Stimulated activated effector memory CD8-positive, alpha-beta T cell treated with anti-CD3 and anti-CD28 coated beads, Interleukin-12 subunit alpha, Interleukin-12 subunit beta, amount 100 ng/mL, for 72 hours (primary cell): ENCODE data around the gene GMCL2.
"Not testable (repeated sequence)": the region's sequence is repeated elsewhere in the genome, so short reads cannot be mapped to it uniquely, and the experiment has no call there.

Experiments
- ATAC-seq: fragments of 150-1000 bp; cut with Tn5 transposase; 2 replicates; pipeline ENCODE4 v1.10.0; 2021
- DNase-seq, 2 donors: peaks; one replicate each; pipeline ENCODE4 v3.0.0; 2021 to 2022; ENCODE audit warnings: low spot score in 2 of 2
- H3K27ac Mint-ChIP-seq: one replicate; pipeline ENCODE4 v1.8.0; 2022; ENCODE audit warnings: mild to moderate bottlenecking, mixed read lengths
- H3K36me3 Mint-ChIP-seq: one replicate; pipeline ENCODE4 v1.8.0; 2022; ENCODE audit warnings: mild to moderate bottlenecking, mixed read lengths
- H3K4me1 Mint-ChIP-seq: one replicate; pipeline ENCODE4 v1.8.0; 2022; ENCODE audit warnings: mixed read lengths
- H3K4me3 Mint-ChIP-seq: one replicate; pipeline ENCODE4 v1.8.0; 2022; ENCODE audit warnings: mild to moderate bottlenecking, mixed read lengths
- H3K9me3 Mint-ChIP-seq: one replicate; pipeline ENCODE4 v1.8.0; 2022; ENCODE audit warnings: mixed read lengths

Gene GMCL2

DNA sequence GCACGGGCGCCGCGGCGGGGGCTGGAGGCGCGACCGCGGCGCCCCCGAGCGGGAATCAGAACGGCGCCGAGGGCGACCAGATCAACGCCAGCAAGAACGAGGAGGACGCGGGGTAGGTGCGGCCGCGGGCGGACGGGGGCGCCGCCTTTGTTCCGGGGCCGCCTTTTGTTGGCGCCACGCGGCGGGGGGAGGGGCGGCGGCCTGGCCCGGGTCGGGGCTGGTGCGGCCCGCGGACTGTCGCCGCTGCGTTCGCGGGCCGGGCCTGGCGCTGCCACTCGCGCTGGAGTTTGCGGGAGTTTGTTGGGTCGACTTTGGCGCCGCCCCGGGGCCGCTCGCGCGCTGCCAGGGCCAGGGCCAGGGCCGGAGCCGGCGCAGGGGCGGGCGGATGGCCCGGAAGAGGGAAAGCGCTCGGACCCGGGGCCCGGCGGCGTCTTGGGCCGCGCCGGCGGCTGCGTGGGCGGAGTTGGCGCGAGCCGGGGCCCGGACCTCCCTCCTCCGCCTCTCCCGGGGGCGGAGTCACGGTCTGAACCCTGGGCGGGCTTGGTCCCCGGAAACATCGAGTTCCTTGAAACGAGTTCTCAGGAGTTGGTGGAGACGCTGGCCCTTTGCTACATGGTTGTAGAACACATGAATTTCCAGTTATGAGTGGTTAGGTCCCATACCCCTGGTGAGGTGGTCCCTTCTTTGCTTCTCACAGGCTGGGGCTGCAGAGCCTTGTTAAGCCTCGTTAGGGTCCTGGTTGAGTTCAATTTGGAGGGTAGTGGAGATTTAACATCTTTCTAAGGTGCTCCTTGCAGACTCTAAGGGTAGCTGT, 18.0 kb upstream of the GMCL2 start:
- ATAC-seq, result peak; percentile 58
- peak overlapping the region; percentile 100 for H3K27ac Mint-ChIP-seq
- H3K4me1 Mint-ChIP-seq, result peaks cover 46% of the 10 kb centered on the region

DNA sequence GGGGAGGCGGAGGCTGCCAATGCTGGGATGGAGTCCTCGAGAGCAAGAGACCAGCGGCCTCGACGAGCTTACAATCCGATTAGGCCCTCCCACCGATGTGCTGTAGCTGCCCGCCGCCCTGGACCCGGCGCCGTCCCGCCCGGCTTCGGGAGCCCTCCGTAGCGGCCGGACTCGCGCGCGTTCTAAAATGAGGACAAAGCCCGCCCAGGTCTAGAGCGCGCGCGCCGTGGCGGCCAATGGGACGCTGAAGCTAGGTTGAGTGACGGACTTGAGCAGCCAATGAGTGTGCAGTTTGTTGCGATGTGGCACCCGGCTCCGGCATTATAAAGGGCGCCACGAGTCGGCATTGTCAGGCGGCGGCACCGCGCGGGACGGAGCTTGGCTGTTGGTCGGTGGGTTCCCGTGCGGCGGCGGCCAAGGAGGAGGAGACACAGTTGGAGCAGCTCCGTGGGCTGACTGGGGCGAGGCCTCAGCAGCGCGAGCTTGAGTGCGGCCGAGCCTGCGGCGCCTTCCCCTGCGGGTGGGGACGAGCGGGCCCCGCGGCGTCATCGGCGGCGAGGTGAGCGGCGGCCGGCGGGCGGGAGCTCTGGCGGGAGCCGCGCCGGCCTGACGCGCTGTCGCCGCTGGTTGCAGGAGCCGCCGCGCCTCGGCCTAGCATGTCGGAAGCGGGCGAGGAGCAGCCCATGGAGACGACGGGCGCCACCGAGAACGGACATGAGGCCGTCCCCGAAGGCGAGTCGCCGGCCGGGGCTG, 17.2 kb upstream of the GMCL2 start, which contains the start of gene HNRNPAB:
Gene HNRNPAB, plus strand, starts transcription at position 352 of the 753 bp plus-strand sequence. Its CDS starts 305 bp downstream, at position 657.
- H3K27ac Mint-ChIP-seq, result peak within 1 kb of the TSS; percentile 100
- peaks cover 58% of the 10 kb centered on the region for H3K36me3 Mint-ChIP-seq
- H3K4me3 Mint-ChIP-seq, result peak within 1 kb of the TSS; percentile 98

More for the DNA sequence above, 18.0 kb upstream of the GMCL2 start:
- Mint-ChIP-seq H3K9me3 (no peaks in the 10 kb centered on the region), H3K4me3 (peak overlapping the region; percentile 98), H3K36me3 (peaks cover 66% of the 10 kb centered on the region)
- peak; percentile 69 to 87 for DNase-seq

DNA sequence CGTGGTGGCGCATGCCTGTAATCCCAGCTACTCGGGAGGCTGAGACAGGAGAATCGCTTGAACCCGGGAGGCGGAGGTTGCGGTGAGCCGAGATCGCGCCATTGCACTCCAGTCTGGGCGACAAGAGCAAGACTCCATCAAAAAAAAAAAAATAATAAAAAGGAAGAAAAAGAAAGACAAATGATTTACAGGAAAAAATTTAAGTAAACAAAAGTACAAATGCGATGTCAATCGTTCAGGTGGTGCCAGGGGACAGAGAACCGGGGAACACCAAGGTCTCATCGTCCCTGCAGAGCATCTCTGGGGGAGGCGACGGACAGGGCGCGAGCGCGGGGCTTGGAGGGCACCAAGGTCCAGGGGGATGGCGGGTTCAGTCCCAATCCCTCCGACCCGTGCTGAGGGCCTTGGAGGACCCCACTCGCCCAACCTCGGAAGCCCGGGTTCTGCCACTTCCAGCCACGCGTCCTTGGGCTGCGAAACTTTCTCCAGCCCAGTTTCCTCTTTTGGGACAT, 16.6 kb upstream of the GMCL2 start:
- Mint-ChIP-seq H3K9me3 (no peaks in the 10 kb centered on the region), H3K27ac (peak overlapping the region; percentile 100), H3K4me3 (peak overlapping the region; percentile 98), H3K4me1 (peaks cover 33% of the 10 kb centered on the region), H3K36me3 (peaks cover 52% of the 10 kb centered on the region)
- DNase-seq, result no peak
- ATAC-seq, result peak; percentile 18

More for the DNA sequence above, 17.2 kb upstream of the GMCL2 start, which contains the start of gene HNRNPAB:
- ATAC-seq (peak; percentile 93), DNase-seq (peak; percentile 93 to 98)
- Mint-ChIP-seq H3K4me1 (peaks cover 39% of the 10 kb centered on the region), H3K9me3 (no peaks in the 10 kb centered on the region)

DNA sequence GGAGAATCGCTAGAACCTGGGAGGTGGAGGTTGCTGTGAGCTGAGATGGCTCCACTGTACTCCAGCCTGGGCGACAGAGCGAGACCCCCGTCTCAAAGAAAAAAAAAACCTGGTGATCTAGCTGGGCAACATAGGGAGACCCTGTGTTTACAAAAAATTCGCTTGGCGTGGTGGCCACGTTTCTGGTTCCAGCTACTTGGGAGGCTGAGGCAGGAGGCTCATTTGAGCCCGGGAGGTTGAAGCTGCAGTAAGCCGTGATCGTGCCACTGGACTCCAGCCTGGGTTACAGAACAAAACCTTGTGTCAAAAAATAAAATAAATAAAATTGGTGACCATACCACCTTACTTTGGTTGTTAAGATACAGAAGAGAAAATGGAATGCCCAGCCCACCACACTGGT, 15.4 kb upstream of the GMCL2 start:
- Mint-ChIP-seq H3K4me3 (peak overlapping the region; percentile 98), H3K36me3 (peaks cover 40% of the 10 kb centered on the region), H3K27ac (no peak overlapping the region), H3K9me3 (no peaks in the 10 kb centered on the region), H3K4me1 (peaks cover 25% of the 10 kb centered on the region)
- DNase-seq (no peak), ATAC-seq (no peak)

DNA sequence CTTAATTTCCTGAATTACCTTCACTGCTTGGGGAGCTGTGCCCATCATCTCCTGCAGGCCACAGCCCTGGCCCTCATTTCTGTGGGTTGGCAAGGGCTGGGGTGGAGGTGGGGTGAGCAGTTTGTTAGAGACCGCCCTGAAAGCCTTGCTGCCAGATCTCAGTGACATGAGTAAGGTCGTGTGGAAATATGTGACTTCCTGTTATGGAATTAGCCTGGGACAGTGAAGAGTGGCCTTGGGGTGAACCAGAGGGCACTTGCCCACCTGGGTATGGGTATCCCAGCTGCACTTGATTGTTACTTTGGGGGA, 14.7 kb upstream of the GMCL2 start:
- H3K4me3 Mint-ChIP-seq, result no peak overlapping the region
- DNase-seq (no peak), ATAC-seq (no peak)
- no peaks in the 10 kb centered on the region for H3K9me3 Mint-ChIP-seq
- H3K36me3 Mint-ChIP-seq, result peaks cover 33% of the 10 kb centered on the region
- H3K4me1 Mint-ChIP-seq, result peaks cover 18% of the 10 kb centered on the region
- no peak overlapping the region for H3K27ac Mint-ChIP-seq

DNA sequence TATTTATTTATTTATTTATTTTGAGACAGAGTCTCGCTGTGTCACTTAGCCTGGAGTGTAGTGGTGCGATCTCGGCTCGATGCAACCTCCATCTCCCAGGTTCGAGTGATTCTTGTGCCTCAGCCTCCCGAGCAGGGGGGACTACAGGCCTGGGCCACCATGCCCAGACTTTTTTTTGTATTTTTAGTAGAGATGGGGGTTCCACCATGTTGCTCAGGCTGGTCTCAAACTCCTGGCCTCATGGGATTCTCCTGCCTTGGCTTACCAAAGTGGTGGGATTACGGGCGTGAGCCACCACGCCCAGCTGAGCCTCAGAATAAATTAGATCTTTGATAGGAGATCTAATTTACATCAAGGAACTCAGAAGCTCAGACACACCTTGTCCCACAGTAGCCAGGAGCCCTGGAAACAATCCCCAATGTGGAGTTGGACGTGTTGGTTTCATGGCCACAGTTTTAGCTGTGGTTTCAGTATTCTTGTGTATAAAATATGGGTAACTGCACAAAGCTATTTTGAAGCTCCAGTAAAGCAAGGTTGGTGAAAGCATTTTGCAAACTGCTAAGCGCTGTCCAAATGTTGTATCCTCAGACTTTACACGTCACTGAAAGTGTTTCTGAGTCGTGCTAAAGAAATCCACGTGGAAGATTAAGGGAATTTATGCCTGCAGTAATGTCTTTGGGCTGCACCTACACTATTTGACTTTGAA, 14.2 kb upstream of the GMCL2 start:
- ATAC-seq (no peak), DNase-seq (no peak)
- peaks cover 13% of the 10 kb centered on the region for H3K4me1 Mint-ChIP-seq
- no peak overlapping the region for H3K4me3 Mint-ChIP-seq
- H3K27ac Mint-ChIP-seq, result no peak overlapping the region
- H3K9me3 Mint-ChIP-seq, result no peaks in the 10 kb centered on the region
- peaks cover 28% of the 10 kb centered on the region for H3K36me3 Mint-ChIP-seq

DNA sequence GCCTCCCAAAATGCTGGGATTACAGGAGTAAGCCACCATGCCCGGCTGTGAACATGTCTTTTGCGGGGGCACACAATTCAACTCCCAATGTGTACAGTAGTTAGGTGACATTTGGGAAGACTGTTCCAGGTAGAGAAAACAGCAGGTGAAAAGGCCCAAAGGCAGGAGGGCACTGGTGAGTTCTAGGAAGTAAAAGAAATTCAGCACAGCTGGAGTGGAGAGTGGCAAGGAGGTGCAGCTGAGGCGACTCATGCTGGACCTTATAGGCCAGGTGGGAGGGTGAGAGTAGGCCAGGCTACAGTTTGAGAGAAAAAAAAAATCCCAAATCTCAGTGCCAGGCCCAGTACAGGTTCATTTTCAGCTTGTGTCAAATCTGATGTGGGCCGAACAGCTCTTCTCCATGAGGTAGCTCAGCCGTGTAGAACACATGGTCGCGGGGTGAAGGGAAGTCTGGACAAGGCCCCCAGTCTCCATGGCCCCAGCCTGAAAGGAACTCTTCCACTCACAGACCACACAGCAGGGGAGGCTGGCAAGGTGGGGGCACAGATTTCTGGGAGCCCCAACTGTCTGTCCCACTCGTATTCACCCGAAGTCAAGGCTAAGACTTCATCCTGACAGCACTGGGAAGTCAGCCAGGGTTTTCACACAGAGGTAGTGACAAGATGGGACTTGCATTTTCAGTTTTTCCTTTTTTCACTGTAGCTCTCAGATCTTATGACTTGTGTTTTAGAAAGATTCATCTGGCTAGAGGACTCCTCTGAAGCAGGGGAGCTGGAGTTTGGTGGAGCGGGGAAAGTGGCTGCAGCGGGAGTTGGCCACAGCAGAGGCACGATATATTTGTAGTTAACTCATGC, 12.6 kb upstream of the GMCL2 start:
- ATAC-seq (no peak), DNase-seq (no peak)
- peaks cover 15% of the 10 kb centered on the region for H3K36me3 Mint-ChIP-seq
- H3K9me3 Mint-ChIP-seq, result no peaks in the 10 kb centered on the region
- no peak overlapping the region for H3K27ac Mint-ChIP-seq
- no peak overlapping the region for H3K4me3 Mint-ChIP-seq
- H3K4me1 Mint-ChIP-seq, result peaks cover 9% of the 10 kb centered on the region

DNA sequence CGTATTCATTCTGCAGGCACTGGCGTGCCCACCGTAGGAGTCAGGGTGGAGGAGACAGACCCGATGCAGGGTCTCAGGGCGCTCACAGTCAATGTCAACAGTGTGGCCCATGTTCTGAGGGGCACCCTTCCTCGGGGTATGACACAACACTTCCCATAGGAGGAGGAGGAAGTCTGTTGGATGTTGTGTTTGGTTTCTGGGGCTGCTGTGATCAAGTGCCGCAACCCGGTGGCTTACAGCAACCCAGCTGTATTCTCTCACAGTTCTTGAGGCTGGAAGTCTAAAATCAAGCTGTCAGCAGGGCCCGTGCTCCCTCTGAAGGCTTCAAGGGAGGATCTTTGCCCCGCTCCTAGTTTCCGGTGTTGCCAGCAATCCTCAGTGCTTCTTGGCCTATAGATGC, 11.5 kb upstream of the GMCL2 start:
- Mint-ChIP-seq H3K36me3 (peaks cover 4% of the 10 kb centered on the region), H3K4me3 (no peak overlapping the region), H3K27ac (no peak overlapping the region), H3K4me1 (peaks cover 15% of the 10 kb centered on the region), H3K9me3 (no peaks in the 10 kb centered on the region)
- DNase-seq, result no peak
- ATAC-seq, result no peak

DNA sequence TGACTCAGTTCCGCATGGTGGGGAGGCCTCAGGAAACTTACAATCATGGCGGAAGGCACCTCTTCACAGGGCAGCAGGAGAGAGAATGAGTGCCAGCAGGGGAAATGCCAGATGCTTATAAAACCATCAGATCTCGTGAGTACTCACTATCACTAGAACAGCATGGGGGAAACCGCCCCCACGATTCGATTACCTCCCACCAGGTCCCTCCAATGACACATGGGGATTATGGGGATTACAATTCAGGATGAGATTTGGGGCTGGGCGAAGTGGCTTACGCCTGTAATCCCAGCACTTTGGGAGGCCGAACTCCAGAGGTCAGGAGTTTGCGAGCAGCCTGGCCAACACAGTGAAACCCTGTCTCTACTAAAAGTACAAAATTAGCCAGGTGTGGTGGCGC, 11.0 kb upstream of the GMCL2 start:
- H3K4me1 Mint-ChIP-seq, result peaks cover 20% of the 10 kb centered on the region
- not testable (repeated sequence) for DNase-seq, H3K36me3 Mint-ChIP-seq, ATAC-seq, H3K4me3 Mint-ChIP-seq, H3K27ac Mint-ChIP-seq, H3K9me3 Mint-ChIP-seq

DNA sequence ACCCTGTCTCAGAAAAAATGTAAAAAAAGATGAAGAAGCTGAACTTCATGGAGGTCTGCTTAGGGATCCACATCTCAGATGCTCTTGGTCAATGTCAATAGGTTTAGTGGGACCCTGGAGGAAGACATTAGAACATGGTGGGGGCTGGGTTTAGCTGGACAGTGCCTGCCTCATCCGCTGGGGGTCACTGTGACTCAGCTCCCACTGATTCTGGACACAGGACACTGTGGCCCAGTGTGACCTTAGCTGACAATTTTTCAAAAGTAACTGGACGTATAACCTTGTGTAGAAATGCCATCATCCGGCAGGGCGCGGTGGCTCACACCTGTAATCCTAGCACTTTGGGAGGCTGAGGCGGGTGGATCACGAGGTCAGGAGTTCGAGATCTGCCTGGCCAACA, 9.8 kb upstream of the GMCL2 start:
- ATAC-seq, result no peak
- Mint-ChIP-seq H3K4me1 (peaks cover 32% of the 10 kb centered on the region), H3K4me3 (no peak overlapping the region), H3K36me3 (no peaks in the 10 kb centered on the region), H3K27ac (no peak overlapping the region), H3K9me3 (no peaks in the 10 kb centered on the region)
- DNase-seq, result no peak

DNA sequence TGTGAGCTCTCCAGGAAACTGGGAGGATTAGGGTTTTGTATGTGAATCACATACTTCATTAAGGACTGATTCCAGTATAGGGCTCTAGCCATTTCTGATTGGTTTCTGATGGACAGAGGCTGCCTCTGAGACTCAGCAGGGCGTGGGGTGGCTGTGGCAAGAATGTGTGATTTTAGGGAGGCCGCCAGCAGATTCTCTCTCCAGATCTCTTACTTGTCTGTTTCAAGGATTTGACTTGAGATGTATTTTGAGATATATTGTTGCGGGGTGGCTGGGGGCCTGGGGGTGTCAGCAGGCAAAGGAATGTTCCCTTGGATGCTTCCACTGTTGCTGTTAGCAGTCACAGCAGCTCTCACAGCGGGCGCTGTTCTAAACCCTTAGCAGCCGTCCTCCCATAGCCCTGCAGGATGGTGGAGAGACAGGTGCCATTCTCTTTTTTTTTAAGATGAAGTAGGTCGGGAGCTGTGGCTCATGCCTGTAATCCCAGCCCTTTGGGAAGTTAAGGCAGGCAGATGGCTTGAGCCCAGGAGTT, 9.2 kb upstream of the GMCL2 start:
- peaks cover 32% of the 10 kb centered on the region for H3K4me1 Mint-ChIP-seq
- H3K36me3 Mint-ChIP-seq, result no peaks in the 10 kb centered on the region
- H3K4me3 Mint-ChIP-seq, result no peak overlapping the region
- ATAC-seq (no peak), DNase-seq (no peak)
- H3K9me3 Mint-ChIP-seq, result no peaks in the 10 kb centered on the region
- H3K27ac Mint-ChIP-seq, result no peak overlapping the region

DNA sequence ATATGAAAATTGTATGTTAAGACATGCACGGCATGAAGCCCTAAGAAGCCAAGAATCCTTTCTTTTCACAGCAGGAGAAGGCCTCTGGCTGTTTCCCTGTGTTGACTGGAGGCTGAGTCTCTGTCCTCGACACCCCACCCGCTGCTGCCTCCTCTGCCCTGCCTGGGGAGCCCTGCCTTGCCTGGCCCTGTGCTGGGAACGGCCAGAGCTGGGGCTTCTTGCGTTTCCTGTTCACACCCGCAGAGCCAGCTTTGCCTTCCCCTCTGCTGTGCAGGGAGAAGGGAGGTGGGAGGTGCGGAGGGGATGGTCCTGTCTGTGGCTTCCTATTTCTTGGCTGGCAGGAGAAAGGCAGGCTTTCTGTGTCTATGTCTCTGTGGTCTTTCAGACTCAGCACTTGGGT, 6.9 kb upstream of the GMCL2 start:
- DNase-seq, result no peak
- Mint-ChIP-seq H3K4me1 (peaks cover 32% of the 10 kb centered on the region), H3K4me3 (peak overlapping the region; percentile 19), H3K27ac (peak overlapping the region; percentile 68), H3K9me3 (no peaks in the 10 kb centered on the region), H3K36me3 (no peaks in the 10 kb centered on the region)
- ATAC-seq, result peak; percentile 69

DNA sequence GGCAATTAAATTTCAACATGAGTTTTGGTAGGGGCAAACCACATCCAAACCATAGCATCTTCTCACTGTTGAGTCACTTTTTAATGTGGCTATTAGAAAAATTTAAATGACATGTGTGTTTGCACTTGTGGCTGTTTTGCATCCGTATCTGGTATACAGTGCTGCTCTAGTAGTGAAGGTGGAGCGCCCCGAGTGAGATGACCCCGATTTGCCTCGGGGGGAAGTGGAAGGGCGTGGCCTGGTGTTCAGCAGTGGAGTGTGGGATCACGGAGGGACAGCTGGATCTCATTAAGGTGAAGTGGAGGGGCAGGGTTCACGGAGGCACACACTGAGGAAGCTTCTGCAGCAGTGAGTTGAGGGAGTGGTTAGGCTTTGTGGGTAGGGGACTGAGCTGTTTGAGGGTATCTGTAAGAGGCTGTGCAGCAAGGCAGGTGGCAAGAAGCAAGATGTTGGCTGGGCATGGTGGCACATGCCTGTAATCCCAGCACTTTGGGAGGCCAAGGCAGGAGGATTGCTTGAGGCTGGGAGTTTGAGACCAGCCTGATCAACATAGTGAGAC, 6.2 kb upstream of the GMCL2 start:
- Mint-ChIP-seq H3K27ac (peak overlapping the region; percentile 68), H3K9me3 (no peaks in the 10 kb centered on the region), H3K4me3 (peak overlapping the region; percentile 50), H3K36me3 (no peaks in the 10 kb centered on the region), H3K4me1 (peaks cover 32% of the 10 kb centered on the region)
- DNase-seq, result no peak
- peak; percentile 69 for ATAC-seq

DNA sequence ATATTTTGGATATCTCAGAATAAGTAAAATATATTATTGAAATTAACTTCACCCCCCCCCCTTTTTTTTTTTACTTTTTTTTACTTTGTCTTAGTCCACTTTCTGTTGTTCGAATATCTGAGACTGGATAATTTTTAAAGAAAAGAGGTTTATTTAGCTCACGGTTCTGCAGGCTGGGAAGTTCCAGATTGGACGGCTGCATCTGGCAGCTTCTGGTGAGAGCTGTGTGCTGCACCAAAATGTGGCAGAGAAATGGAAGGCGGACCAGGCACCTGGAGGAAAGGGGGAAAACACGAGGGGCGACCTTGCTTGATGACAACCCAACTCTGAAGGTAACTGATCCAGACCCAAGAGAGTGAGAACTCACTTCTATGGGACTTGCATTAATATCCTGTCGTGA, 5.6 kb upstream of the GMCL2 start:
- no peak for ATAC-seq
- H3K9me3 Mint-ChIP-seq, result no peaks in the 10 kb centered on the region
- no peaks in the 10 kb centered on the region for H3K36me3 Mint-ChIP-seq
- no peak for DNase-seq
- peaks cover 32% of the 10 kb centered on the region for H3K4me1 Mint-ChIP-seq
- peak overlapping the region; percentile 50 for H3K4me3 Mint-ChIP-seq
- peak overlapping the region; percentile 48 for H3K27ac Mint-ChIP-seq
